Trophoblast cell (in vitro differentiated cells and primary cell): ENCODE data around the gene RDM1.
"Not testable (repeated sequence)": the region's sequence is repeated elsewhere in the genome, so short reads cannot be mapped to it uniquely, and the experiment has no call there.

ENCODE experiments used
- DNase-seq, 2 donors: peaks; one replicate each; pipeline ENCODE4 v3.0.0-alpha.2; 2016
- H2AFZ ChIP-seq: 2 replicates; pipeline ENCODE4 v1.6.1; 2013; ENCODE audit warnings: low read length, moderate library complexity, mild to moderate bottlenecking; ENCODE audit not compliant: insufficient read depth, poor library complexity
- H2AK5ac ChIP-seq: 2 replicates; pipeline ENCODE4 v1.6.1; 2013; ENCODE audit warnings: mild to moderate bottlenecking, low read length
- H2BK120ac ChIP-seq: 2 replicates; pipeline ENCODE4 v1.6.1; 2013; ENCODE audit warnings: low read length, mild to moderate bottlenecking, moderate library complexity; ENCODE audit not compliant: insufficient read depth, poor library complexity
- H2BK12ac ChIP-seq: 2 replicates; pipeline ENCODE4 v1.6.1; 2013; ENCODE audit warnings: mild to moderate bottlenecking, low read length, moderate library complexity
- H2BK5ac ChIP-seq: 2 replicates; pipeline ENCODE4 v1.6.1; 2013; ENCODE audit warnings: low read length, low read depth, moderate library complexity, mild to moderate bottlenecking; ENCODE audit not compliant: poor library complexity
- H3K14ac ChIP-seq: 2 replicates; pipeline ENCODE4 v1.6.1; 2013; ENCODE audit warnings: mild to moderate bottlenecking, low read length
- H3K18ac ChIP-seq: 2 replicates; pipeline ENCODE4 v1.6.1; 2013; ENCODE audit warnings: mild to moderate bottlenecking, low read length
- H3K23ac ChIP-seq: 2 replicates; pipeline ENCODE4 v1.6.1; 2013; ENCODE audit warnings: low read length
- H3K27ac ChIP-seq: 2 replicates; pipeline ENCODE4 v1.5.1; 2013; ENCODE audit warnings: low read depth, mild to moderate bottlenecking, inconsistent platforms, low read length, moderate library complexity
- H3K27me3 ChIP-seq: 2 replicates; pipeline ENCODE4 v1.6.1; 2013; ENCODE audit warnings: inconsistent platforms, mild to moderate bottlenecking, low read length, moderate library complexity; ENCODE audit not compliant: insufficient read depth
- H3K36me3 ChIP-seq, 2 experiments: 1 replicate in 1 of 2; 2 replicates in 1 of 2; pipeline ENCODE4 v1.6.1; 2013; ENCODE audit warnings: low read length in 2 of 2, mild to moderate bottlenecking in 2 of 2, moderate library complexity in 1 of 2; ENCODE audit not compliant: insufficient read depth in 2 of 2, control insufficient read depth in 1 of 2
- H3K4ac ChIP-seq: 2 replicates; pipeline ENCODE4 v1.6.1; 2013; ENCODE audit warnings: low read depth, mild to moderate bottlenecking, low read length, moderate library complexity
- H3K4me1 ChIP-seq, 2 experiments: 1 replicate in 1 of 2; 2 replicates in 1 of 2; pipeline ENCODE4 v1.6.1; 2013; ENCODE audit warnings: low read length in 2 of 2, mild to moderate bottlenecking in 2 of 2, moderate library complexity in 1 of 2; ENCODE audit not compliant: insufficient read depth in 2 of 2, control insufficient read depth in 1 of 2
- H3K4me2 ChIP-seq: 2 replicates; pipeline ENCODE4 v1.6.1; 2013; ENCODE audit warnings: inconsistent platforms, mild to moderate bottlenecking, low read length, moderate library complexity
- H3K4me3 ChIP-seq: 2 replicates; pipeline ENCODE4 v1.5.1; 2013; ENCODE audit warnings: mild to moderate bottlenecking, low read depth, low read length, inconsistent platforms
- H3K79me1 ChIP-seq: one replicate; pipeline ENCODE4 v1.6.1; 2013; ENCODE audit warnings: low read length
- H3K79me2 ChIP-seq: 2 replicates; pipeline ENCODE4 v1.6.1; 2013; ENCODE audit warnings: low read length, mild to moderate bottlenecking; ENCODE audit not compliant: control insufficient read depth, insufficient read depth, poor library complexity
- H3K9ac ChIP-seq: 2 replicates; pipeline ENCODE4 v1.6.1; 2013; ENCODE audit warnings: mild to moderate bottlenecking, low read length
- H3K9me3 ChIP-seq: 2 replicates; pipeline ENCODE4 v1.6.1; 2013; ENCODE audit warnings: low read depth, mild to moderate bottlenecking, control low read depth, inconsistent platforms, low read length; ENCODE audit not compliant: insufficient read depth
- H4K12ac ChIP-seq: 2 replicates; pipeline ENCODE4 v1.6.1; 2013; ENCODE audit warnings: low read depth, mild to moderate bottlenecking, low read length, moderate library complexity
- H4K8ac ChIP-seq: 2 replicates; pipeline ENCODE4 v1.6.1; 2013; ENCODE audit warnings: low read depth, mild to moderate bottlenecking, low read length, moderate library complexity
- H4K91ac ChIP-seq: one replicate; pipeline ENCODE4 v1.6.1; 2013; ENCODE audit warnings: low read depth, mild to moderate bottlenecking, low read length, moderate library complexity
- WGBS: extraction: QIAGEN DNeasy Blood & Tissue Kit; methylation state at CpG from one replicate; pipeline ENCODE4 v1.1.7; 2013; ENCODE audit warnings: missing lambda C conversion rate; ENCODE audit not compliant: insufficient read length, insufficient coverage; ENCODE audit errors: extremely low coverage; 5-methylcytosine and 5-hydroxymethylcytosine counted together

RDM1 gene

GRCh38 chr17:35900280-35900679 lies 30.3 kb downstream of the RDM1 start:
- H3K27me3 ChIP-seq, result no peaks in the 10 kb centered on the region
- H2AFZ ChIP-seq, result no peak overlapping the region
- no peak overlapping the region for H4K12ac ChIP-seq
- H3K9ac ChIP-seq, result no peak overlapping the region
- peaks cover 35% of the 10 kb centered on the region for H3K79me1 ChIP-seq
- H3K9me3 ChIP-seq, result peaks cover 2% of the 10 kb centered on the region
- H4K8ac ChIP-seq, result peak overlapping the region; percentile 27
- peak overlapping the region; percentile 26 for H3K18ac ChIP-seq
- H3K23ac ChIP-seq, result no peak overlapping the region
- peak overlapping the region; percentile 45 for H2BK5ac ChIP-seq
- no peak overlapping the region for H3K4ac ChIP-seq
- H4K91ac ChIP-seq, result peak overlapping the region; percentile 80
- peak overlapping the region; percentile 86 for H3K27ac ChIP-seq
- H3K4me1 ChIP-seq, result peaks cover 16 to 36% of the 10 kb centered on the region in 2 experiments
- H2AK5ac ChIP-seq, result no peak overlapping the region
- H3K4me2 ChIP-seq, result peak overlapping the region; percentile 37
- peak overlapping the region; percentile 56 for H3K14ac ChIP-seq
- no CpG with 5 or more reads among the region's 5 CpGs for WGBS
- no peaks in the 10 kb centered on the region for H3K36me3 ChIP-seq
- peak overlapping the region; percentile 26 for H2BK120ac ChIP-seq
- peak overlapping the region; percentile 61 for H2BK12ac ChIP-seq
- no peaks in the 10 kb centered on the region for H3K79me2 ChIP-seq
- peak overlapping the region; percentile 54 for H3K4me3 ChIP-seq
- DNase-seq, result peak in 1 of 2 donors; percentile 24

DNA sequence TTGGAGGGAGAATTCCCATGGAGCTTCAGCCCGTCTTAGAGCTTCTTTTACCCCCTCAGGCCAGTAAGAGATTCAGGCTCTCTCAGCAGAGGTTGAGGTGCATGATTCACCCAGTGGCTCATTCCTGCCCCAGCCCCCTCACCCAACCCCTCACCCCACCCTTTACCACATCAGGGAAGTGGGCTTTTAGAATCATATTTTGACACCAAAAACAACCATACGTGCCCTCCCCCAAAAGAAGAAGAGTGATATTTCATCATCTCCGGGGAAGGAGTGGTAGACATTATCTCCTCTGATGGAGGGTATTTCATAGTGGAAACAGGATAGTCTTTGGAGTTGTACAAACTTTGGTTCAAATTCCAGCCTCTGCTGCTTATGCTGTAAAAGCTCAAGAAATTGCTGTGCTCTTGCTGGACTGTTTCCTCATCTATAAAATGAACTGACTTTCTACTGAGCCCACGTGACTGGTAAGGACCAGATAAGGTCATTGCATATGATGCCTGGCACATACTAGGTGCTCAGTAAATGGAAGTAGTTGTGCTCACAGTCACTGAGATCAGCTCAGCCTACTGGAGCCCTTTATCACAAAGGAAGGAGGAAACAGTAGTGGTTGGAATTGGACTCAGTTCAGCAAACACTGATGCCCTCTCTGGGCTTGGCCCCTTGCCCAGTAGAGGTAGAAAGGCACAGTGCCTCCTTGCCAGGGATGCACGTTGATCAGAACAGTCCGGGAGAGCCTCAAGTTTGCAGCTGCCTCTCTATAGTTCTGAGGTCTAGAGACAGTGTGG lies 32.1 kb downstream of the RDM1 start:
- peaks cover 2% of the 10 kb centered on the region for H3K9me3 ChIP-seq
- H3K4me1 ChIP-seq, result peaks cover 14 to 35% of the 10 kb centered on the region in 2 experiments
- peak overlapping the region; percentile 52 for H2BK120ac ChIP-seq
- H3K18ac ChIP-seq, result peak overlapping the region; percentile 16
- no peak overlapping the region for H3K27ac ChIP-seq
- H3K9ac ChIP-seq, result no peak overlapping the region
- H3K4me3 ChIP-seq, result no peak overlapping the region
- H3K79me1 ChIP-seq, result peaks cover 34% of the 10 kb centered on the region
- no peak overlapping the region for H2AFZ ChIP-seq
- H4K91ac ChIP-seq, result peak overlapping the region; percentile 78
- no peak overlapping the region for H2BK5ac ChIP-seq
- no peak overlapping the region for H3K4me2 ChIP-seq
- peak overlapping the region; percentile 44 for H2AK5ac ChIP-seq
- DNase-seq, result no peak
- H3K4ac ChIP-seq, result no peak overlapping the region
- H3K27me3 ChIP-seq, result no peaks in the 10 kb centered on the region
- no peaks in the 10 kb centered on the region for H3K79me2 ChIP-seq
- H4K12ac ChIP-seq, result no peak overlapping the region
- H3K14ac ChIP-seq, result peak overlapping the region; percentile 64
- no peaks in the 10 kb centered on the region for H3K36me3 ChIP-seq
- no CpG with 5 or more reads among the region's 6 CpGs for WGBS
- H2BK12ac ChIP-seq, result peak overlapping the region; percentile 89
- no peak overlapping the region for H3K23ac ChIP-seq
- H4K8ac ChIP-seq, result no peak overlapping the region

GRCh38 chr17:35897772-35898171 lies 32.8 kb downstream of the RDM1 start:
- not testable (repeated sequence) for DNase-seq, H2AFZ ChIP-seq, H3K18ac ChIP-seq, H3K4ac ChIP-seq, H3K14ac ChIP-seq, H4K8ac ChIP-seq, H3K9ac ChIP-seq, H3K79me2 ChIP-seq, H4K12ac ChIP-seq, H2BK120ac ChIP-seq, H3K4me2 ChIP-seq, H4K91ac ChIP-seq, H2AK5ac ChIP-seq, H3K9me3 ChIP-seq, H3K27me3 ChIP-seq, H3K4me3 ChIP-seq, H3K23ac ChIP-seq, H3K36me3 ChIP-seq, H2BK12ac ChIP-seq, H2BK5ac ChIP-seq, H3K27ac ChIP-seq
- Histone ChIP-seq H3K79me1 (peaks cover 34% of the 10 kb centered on the region), H3K4me1 (peaks cover 14 to 35% of the 10 kb centered on the region in 2 experiments)
- no CpG with 5 or more reads among the region's 7 CpGs for WGBS

DNA sequence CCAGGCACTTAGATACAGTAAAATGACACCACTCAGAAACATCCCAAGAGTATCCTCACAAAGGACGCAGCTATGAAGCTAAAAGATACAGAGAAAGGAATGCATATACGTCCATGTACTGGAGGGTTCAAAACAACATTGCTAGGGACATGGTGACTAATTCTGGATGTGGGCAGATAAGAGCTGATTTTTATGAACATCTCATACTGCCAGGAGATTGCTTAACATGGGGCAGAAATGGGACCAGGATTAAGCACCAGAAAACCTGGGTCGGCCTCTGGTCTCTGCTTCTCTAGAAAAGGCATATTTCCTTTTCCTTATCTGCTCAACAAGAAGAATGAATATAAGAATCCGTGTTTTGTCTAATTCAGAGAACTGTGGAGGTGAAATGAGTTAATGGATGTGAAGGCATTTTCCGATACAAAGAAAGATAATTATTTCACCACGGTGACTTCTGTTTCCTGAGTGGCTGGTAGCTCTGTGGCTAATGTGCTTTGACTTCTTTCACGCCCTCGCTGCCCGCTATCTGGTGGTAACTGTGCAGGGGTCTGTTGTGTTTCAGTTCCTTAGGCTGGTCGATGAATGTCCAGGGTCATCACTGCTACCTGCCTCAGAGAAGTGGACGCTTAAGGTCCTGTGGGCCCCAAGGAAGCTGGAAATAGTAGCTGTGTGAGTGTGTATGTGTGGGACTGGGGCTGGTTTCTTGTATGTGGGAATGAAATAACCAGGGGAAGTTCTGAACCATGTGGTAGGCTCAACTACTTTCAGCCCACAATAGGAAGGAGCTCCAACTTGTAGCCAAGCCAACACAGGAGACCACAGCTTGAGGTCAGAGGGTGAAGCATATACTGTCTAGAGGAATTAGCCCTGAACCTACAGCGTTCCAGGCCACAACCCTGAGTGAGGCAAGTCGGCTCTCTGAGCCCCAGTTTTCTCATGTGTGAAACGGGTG lies 34.7 kb downstream of the RDM1 start:
- Histone ChIP-seq H2BK5ac (no peak overlapping the region), H2AFZ (no peak overlapping the region), H3K14ac (no peak overlapping the region), H3K79me1 (peaks cover 29% of the 10 kb centered on the region), H4K8ac (no peak overlapping the region), H3K27me3 (no peaks in the 10 kb centered on the region), H3K9ac (no peak overlapping the region), H2AK5ac (peak overlapping the region; percentile 3), H3K23ac (no peak overlapping the region), H2BK12ac (peak overlapping the region; percentile 47), H3K27ac (no peak overlapping the region), H3K4me3 (no peak overlapping the region), H3K79me2 (no peaks in the 10 kb centered on the region), H3K4me2 (no peak overlapping the region), H3K36me3 (no peaks in the 10 kb centered on the region), H3K18ac (no peak overlapping the region), H3K4me1 (peaks cover 14 to 31% of the 10 kb centered on the region in 2 experiments), H3K4ac (no peak overlapping the region), H4K12ac (no peak overlapping the region), H3K9me3 (peaks cover 2% of the 10 kb centered on the region), H2BK120ac (peak overlapping the region; percentile 37), H4K91ac (peak overlapping the region; percentile 32)
- DNase-seq, result peak; percentile 78 to 81
- WGBS, result no CpG with 5 or more reads among the region's 14 CpGs
